ENCODE results near the gene CACNB1.

DNA sequence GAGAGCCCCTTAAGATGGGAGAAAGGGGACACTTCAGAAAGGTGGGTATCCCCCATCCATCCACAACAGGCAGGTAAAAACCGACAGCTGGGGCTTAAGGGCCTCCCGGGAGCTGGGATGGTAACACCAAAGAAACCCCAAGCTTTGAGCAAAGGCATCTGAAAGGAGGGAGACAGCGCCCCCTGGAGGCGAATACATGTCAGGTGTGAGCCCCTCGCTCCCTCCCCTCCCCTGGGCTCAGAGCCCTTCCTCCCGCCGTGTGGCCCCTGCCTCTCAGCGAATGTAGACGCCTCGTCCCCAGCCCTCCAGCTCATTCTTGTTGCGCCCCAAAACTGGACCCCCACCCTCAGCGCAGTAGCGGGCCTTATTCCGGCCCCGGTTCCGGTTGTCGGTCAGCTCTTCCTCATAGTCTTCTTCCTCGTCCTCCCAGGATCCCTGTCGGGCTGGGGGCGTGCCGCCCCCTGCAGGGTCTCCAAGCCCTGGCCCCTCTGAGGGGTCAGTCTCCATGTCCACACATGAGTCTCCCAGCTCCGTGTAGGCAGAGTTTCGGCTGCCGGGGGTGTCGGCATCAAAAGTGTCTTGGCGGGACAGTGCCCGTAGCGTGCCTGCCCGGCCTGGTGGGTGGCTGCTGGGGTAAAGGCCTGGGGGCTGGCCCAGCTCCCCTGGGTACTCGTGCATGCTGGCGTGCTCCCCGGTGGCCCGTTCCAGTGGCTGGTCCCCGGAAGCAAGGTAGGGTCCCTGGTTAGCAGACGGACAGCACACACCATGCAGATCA lies 22.4 kb downstream of the CACNB1 start:
- TF ChIP-seq, protein P1, sequence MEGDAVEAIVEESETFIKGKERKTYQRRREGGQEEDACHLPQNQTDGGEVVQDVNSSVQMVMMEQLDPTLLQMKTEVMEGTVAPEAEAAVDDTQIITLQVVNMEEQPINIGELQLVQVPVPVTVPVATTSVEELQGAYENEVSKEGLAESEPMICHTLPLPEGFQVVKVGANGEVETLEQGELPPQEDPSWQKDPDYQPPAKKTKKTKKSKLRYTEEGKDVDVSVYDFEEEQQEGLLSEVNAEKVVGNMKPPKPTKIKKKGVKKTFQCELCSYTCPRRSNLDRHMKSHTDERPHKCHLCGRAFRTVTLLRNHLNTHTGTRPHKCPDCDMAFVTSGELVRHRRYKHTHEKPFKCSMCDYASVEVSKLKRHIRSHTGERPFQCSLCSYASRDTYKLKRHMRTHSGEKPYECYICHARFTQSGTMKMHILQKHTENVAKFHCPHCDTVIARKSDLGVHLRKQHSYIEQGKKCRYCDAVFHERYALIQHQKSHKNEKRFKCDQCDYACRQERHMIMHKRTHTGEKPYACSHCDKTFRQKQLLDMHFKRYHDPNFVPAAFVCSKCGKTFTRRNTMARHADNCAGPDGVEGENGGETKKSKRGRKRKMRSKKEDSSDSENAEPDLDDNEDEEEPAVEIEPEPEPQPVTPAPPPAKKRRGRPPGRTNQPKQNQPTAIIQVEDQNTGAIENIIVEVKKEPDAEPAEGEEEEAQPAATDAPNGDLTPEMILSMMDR (IDR thresholded peaks at IDR 0.05): peak in 5 of 7 experiments; percentile 63 to 90 (median 71)
- TF ChIP-seq POLR2AphosphoS5 (IDR thresholded peaks at IDR 0.05): no peak
- TF ChIP-seq EP300 (IDR thresholded peaks at IDR 0.05): no peak
